HK-2 (cell line): ENCODE data around the gene ASPSCR1.
A peak's percentile ranks its signal among the peaks of the same experiment; 100 is the strongest.

Experiments used
- DNase-seq: peaks from one replicate; pipeline ENCODE4 v3.0.0-alpha.2; 2018; ENCODE audit not compliant: unreplicated experiment

Gene ASPSCR1

DNA sequence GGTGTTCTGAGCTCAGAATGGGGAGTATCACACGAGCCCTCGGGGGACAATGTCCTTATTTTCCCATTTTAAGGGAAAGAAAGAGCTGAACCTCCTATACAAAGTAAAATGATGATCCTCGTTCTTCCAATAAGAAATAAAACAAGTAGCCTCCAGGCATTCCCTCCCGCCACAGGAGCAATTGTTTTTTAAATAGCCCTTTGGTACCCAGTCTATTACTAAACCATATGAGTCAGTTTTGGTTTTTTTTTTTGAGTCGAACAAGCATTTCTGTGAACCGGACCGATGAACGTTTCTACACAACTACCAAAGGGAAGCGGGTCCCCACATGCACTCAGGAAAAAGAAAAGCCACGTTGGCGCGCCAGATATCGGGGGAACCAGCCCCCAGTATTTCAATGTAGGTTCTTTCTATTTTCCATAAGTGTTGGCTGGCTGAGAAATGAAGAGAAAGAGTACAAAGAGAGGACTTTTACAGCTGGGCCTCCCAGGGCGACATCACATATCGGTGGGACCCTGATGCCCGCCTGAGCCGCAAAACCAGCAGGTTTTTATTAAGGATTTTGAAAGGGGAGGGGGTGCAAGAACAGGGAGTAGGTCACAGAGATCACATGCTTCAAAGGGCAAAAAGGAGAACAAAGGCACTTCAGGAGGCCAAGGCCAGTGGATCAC is 63.9 kb downstream of the ASPSCR1 start:
- no peak for DNase-seq

- no peak for DNase-seq
Observed at GRCh38 chr17:82042649-82043048, 65.2 kb downstream of the ASPSCR1 start.

GRCh38 chr17:82043507-82043906 is 66.1 kb downstream of the ASPSCR1 start:
- no peak for DNase-seq

DNA sequence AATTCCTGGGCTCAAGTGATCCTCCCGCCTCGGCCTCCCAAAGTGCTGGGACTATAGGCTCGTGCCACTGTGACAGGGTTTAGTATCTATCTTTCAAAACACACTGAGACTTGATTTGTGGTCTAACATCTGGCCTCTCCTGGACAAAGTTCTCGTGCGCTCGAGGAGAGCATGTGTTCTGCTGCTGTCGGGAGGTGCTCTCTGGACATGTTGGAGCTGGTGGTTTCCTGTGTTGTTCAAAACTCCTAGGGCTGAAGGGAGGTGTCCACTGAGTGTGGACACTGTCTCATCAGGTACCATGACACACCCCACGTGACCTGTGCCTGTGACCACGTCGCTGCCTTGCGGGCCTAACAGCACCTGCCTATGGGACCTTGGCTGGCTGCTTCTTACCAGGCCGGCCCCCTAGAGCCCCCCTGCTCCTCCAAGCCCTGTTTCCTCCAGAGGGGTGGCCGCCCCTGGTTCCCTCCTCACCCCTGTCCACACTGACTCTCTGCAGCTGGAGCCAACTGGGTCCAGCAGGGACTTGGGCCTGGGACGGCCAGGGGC is 68.6 kb downstream of the ASPSCR1 start:
- no peak for DNase-seq

DNA sequence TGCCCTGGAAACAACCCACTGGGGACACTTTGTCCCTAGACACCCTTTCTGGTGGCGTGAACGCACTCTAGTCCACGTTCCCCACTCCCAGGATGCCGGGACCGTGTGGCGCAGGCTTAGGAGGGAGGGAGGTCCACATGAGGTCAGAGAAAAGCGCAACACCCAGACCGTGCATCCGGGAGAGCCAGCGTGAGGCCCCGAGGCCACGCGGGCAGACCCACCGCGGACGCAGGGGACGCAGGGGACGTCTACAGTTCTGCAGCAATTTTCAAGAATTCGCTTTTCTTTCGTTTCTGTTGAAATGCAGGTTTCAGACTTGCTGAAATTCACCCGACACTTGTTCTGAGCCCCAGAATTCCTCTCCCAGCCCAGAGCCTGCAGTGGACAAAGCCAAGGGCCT is 69.5 kb downstream of the ASPSCR1 start:
- no peak for DNase-seq

DNA sequence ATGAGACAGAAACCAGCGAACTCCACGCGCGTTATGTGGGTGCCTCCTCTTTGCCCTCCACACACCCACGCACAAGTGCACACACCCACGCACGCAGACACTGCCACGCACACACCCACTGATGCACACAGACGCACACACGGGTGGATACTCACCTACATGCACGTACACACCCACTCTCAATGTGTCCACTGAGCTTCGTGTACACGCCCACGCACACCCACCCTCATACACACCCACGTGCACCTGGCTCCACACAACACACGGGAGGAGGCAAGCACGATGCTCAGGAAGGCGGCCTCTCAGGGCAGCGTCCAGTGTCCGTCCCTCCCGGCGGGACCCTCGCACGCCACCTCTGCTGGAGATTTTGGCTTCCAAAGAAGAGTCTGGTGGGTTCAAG is 70.0 kb downstream of the ASPSCR1 start:
- DNase-seq: no peak

- no peak for DNase-seq
Observed at GRCh38 chr17:82047914-82048570, 70.6 kb downstream of the ASPSCR1 start.

GRCh38 chr17:82048571-82048971 is 71.1 kb downstream of the ASPSCR1 start:
- no peak for DNase-seq

GRCh38 chr17:82049106-82049505 is 71.7 kb downstream of the ASPSCR1 start:
- DNase-seq: no peak

DNA sequence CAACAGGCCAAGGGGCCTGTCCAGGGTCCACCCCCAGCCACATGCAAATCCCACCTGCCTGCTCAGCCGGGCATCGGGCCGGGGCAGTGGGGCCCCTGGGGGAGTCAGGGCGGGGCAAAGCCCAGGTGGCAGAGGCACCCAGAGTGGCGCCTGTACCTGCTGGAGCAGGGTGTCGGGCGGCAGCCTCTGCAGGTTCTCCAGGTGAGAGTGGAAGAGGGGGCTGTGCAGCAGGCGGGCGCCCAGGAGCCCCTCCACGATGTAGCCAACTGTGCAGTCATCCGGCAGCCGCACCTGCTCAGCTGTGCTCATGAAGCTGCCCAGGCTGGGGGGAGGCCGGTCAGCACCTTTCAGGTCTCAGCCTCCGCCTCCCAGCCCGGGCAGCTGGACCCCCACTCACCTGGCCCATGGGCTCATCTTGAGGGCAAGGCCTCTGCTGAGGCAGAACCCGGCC is 72.1 kb downstream of the ASPSCR1 start:
- no peak for DNase-seq

GRCh38 chr17:82050152-82050760 is 72.8 kb downstream of the ASPSCR1 start:
- DNase-seq: no peak

DNA sequence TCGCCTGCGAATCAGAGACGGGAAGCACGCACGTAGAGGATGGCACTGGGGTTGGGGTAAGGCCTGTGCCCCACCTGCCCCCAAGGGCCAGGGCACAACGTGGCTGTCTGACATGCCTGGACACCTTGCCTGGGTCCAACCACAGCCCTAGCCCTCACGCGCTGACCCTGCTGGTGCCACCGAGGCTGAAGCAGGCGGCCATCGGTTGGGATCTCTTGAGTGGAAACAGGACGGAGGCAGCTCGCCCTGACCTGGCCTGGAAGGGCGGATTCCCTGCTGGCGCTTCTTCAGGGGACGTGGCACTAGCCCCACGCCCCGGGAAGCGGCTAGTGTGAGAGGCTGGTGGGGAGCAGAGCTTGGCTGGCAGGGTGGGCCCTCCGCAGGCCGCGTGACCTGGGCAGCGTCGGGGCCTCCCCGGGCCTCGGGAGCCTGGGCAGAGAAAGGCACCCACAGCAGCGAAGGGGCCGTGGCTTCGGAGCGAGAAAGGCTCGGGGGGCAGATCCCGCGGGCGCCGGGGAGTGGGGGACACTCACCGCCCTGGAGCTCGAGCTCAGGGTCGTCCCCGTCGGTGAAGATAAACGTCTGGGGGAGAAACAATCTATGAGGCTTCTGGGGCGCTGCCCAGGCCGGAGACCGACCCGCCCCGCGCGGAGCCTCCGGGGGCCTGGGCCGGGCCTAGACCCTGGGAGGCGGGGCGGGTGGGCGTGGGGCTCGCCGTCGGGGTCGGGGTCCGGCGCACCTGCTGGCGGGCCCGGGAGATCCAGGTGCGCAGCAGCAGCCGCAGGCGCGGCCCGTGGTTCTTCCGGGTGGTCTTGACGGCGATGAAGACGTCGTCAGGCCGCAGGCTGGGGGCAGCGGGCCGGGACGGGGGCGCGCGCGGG is 73.6 kb downstream of the ASPSCR1 start:
- no peak for DNase-seq

DNA sequence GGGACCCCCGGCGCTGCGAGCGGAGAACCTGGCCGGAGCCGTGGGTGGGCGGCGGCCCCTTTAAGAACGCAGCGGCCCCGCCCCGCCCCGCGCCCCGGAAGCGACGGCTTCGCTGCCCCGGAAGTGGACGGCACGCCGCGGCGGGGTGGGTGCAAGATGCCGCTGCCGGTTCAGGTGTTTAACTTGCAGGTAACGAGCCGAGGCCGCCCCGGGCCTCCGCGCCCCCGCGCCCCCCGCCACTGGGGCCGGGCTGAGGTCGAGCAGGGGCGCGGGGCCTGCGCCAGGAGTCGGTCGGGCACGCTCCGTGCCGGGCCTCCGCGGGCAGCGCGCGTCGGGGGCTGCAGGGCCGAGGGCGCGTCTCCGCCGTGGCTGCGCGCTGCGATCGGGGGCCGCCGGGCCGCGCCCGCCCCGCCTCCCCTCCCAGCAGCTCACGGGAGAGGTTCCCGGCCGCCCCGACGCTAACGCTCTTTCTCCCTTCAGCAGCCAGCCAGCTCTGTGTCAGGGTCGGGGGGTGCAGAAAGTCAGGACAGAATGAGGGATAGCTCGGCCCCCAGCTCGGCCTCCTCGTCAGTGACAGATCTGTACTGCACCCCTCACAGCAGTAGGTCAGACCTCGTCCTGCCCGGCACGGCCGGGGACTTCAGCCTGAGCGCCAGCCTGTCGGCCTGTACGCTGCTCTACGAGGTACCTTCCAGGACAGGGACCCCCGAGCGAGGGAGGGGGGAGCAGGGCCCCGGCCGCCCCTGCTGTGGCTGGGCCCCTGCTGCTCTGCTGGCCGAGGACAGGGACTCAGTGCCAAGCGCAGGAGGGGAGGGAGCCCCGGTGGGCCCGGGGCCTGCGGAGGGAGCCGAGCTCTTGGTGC is 74.6 kb downstream of the ASPSCR1 start, which contains the start of the genes GPS1 and RFNG:
Gene GPS1, plus strand, starts transcription at position 123 of the 862 bp plus-strand sequence. Its CDS starts 34 bp downstream, at position 157.
Gene RFNG, minus strand, starts transcription at position 36 of the 862 bp plus-strand sequence. CDS start 45 bp downstream, outside the sequence.
- peak; percentile 67 for DNase-seq

- DNase-seq: no peak
Observed at GRCh38 chr17:82052638-82053059, 75.2 kb downstream of the ASPSCR1 start.

- no peak for DNase-seq
Observed at GRCh38 chr17:82053130-82053529, 75.7 kb downstream of the ASPSCR1 start.

DNA sequence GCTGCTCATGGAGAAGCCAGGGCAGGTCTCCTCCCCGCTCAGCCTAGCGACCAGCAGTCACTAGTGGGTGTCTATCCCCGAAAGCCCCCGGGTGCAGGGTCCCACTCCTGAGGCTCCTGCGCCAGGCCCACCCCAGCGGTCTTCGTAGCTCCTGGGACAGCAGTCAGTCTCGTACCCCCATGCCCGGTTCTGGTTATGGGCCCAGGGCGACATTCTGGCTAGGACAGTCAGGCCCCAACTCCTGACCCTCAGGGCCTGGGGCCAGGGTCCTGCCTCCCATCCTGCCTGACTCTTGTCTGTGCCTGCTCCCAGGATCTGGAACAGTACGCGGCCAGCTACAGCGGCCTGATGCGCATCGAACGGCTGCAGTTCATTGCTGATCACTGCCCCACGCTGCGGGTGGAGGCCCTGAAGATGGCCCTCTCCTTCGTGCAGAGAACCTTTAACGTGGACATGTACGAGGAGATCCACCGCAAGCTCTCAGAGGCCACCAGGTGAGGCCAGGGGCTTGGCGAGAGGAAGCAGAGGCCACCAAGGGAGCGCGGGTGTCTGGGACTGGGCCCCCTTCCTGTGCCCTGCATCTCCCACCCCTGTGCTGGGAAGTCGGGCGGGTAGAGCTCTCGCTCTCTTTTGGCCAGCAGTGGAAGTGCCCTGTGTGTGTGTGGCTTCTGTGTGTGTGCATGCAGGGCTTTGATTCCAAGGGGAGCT is 76.3 kb downstream of the ASPSCR1 start:
- no peak for DNase-seq

- no peak for DNase-seq
Observed at GRCh38 chr17:82054351-82055022, 77.1 kb downstream of the ASPSCR1 start.

GRCh38 chr17:82055023-82055964 is 77.9 kb downstream of the ASPSCR1 start:
- no peak for DNase-seq
